GM18907 (cell line): ENCODE measurements around the gene WDR7.

Source experiments
- ATAC-seq: cut with Tn5 transposase; IDR thresholded peaks from one replicate; pipeline ENCODE4 v1.9.1; 2021; ENCODE audit warnings: mild to moderate bottlenecking, moderate library complexity; ENCODE audit not compliant: unreplicated experiment

Gene WDR7

GRCh38 chr18:56929886-56930285 is 278.7 kb downstream of the WDR7 start:
- no peak for ATAC-seq

- no peak for ATAC-seq
These were observed 282.3 kb downstream of the WDR7 start for GRCh38 chr18:56933472-56933871.

- ATAC-seq = no peak
These were observed 283.0 kb downstream of the WDR7 start for GRCh38 chr18:56934131-56934530.

- no peak for ATAC-seq
These were observed 283.7 kb downstream of the WDR7 start for GRCh38 chr18:56934906-56935305.

- ATAC-seq = no peak
These were observed 284.4 kb downstream of the WDR7 start for GRCh38 chr18:56935434-56936040.

- ATAC-seq = no peak
These were observed 285.3 kb downstream of the WDR7 start for GRCh38 chr18:56936457-56936856.

GRCh38 chr18:56937874-56938430 is 286.8 kb downstream of the WDR7 start:
- no peak for ATAC-seq

- ATAC-seq = no peak
These were observed 294.3 kb downstream of the WDR7 start for GRCh38 chr18:56945171-56946083.

- ATAC-seq = no peak
These were observed 296.1 kb downstream of the WDR7 start for GRCh38 chr18:56947236-56947635.

- ATAC-seq = no peak
These were observed 300.9 kb downstream of the WDR7 start for GRCh38 chr18:56952026-56952425.

GRCh38 chr18:56953428-56954198 is 302.5 kb downstream of the WDR7 start:
- ATAC-seq = no peak

GRCh38 chr18:56955490-56955889 is 304.3 kb downstream of the WDR7 start:
- ATAC-seq = no peak

GRCh38 chr18:56959120-56959519 is 308.0 kb downstream of the WDR7 start:
- ATAC-seq = no peak

GRCh38 chr18:56962322-56962721 is 311.2 kb downstream of the WDR7 start:
- ATAC-seq = no peak

- no peak for ATAC-seq
These were observed 315.9 kb downstream of the WDR7 start for GRCh38 chr18:56967035-56967434.

GRCh38 chr18:56973487-56973886 is 322.3 kb downstream of the WDR7 start:
- no peak for ATAC-seq

- ATAC-seq = no peak
These were observed 323.0 kb downstream of the WDR7 start for GRCh38 chr18:56974141-56974540.

- no peak for ATAC-seq
These were observed 324.1 kb downstream of the WDR7 start for GRCh38 chr18:56975276-56975675.

GRCh38 chr18:56977309-56977708 is 326.1 kb downstream of the WDR7 start:
- no peak for ATAC-seq

GRCh38 chr18:56977771-56978170 is 326.6 kb downstream of the WDR7 start:
- ATAC-seq = no peak

GRCh38 chr18:56980151-56980550 is 329.0 kb downstream of the WDR7 start:
- ATAC-seq = no peak
